Measurements from ENCODE around the gene BAZ2B. TPM values are rescaled to one million over a fixed set of nuclear protein-coding genes. Genes with fewer than 3 reads are reported as not detected.
A peak's percentile ranks its signal among the peaks of the same experiment; 100 is the strongest.

Gene BAZ2B
- total RNA-seq, 1 donor from 2014 or later: 55.6 TPM

- DNase-seq (ENCODE audit: low spot score): peak; percentile 92
Observed at GRCh38 chr2:159615367-159616285, 722 bp downstream of the BAZ2B start.

GRCh38 chr2:159614534-159615366, 1.6 kb downstream of the BAZ2B start:
- DNase-seq (ENCODE audit: low spot score): no peak

- DNase-seq (ENCODE audit: low spot score): no peak
Observed at GRCh38 chr2:159613651-159614285, 2.6 kb downstream of the BAZ2B start.

GRCh38 chr2:159613091-159613490, 3.3 kb downstream of the BAZ2B start:
- DNase-seq (ENCODE audit: low spot score): no peak

- no peak for DNase-seq (ENCODE audit: low spot score)
Observed at GRCh38 chr2:159612255-159612901, 4.0 kb downstream of the BAZ2B start.

- DNase-seq (ENCODE audit: low spot score): no peak
Observed at GRCh38 chr2:159609811-159610549, 6.4 kb downstream of the BAZ2B start.

- no peak for DNase-seq (ENCODE audit: low spot score)
Observed at GRCh38 chr2:159608723-159609308, 7.5 kb downstream of the BAZ2B start.

GRCh38 chr2:159608108-159608507, 8.2 kb downstream of the BAZ2B start:
- no peak for DNase-seq (ENCODE audit: low spot score)

- no peak for DNase-seq (ENCODE audit: low spot score)
Observed at GRCh38 chr2:159606287-159606686, 10.1 kb downstream of the BAZ2B start.

- DNase-seq (ENCODE audit: low spot score): no peak
Observed at GRCh38 chr2:159605441-159606178, 10.7 kb downstream of the BAZ2B start.

GRCh38 chr2:159604159-159604558, 12.2 kb downstream of the BAZ2B start:
- no peak for DNase-seq (ENCODE audit: low spot score)

- no peak for DNase-seq (ENCODE audit: low spot score)
Observed at GRCh38 chr2:159600752-159601151, 15.6 kb downstream of the BAZ2B start.

GRCh38 chr2:159595410-159596046, 20.8 kb downstream of the BAZ2B start:
- DNase-seq (ENCODE audit: low spot score): no peak

- no peak for DNase-seq (ENCODE audit: low spot score)
Observed at GRCh38 chr2:159592441-159592840, 23.9 kb downstream of the BAZ2B start.

GRCh38 chr2:159591221-159591620, 25.1 kb downstream of the BAZ2B start:
- DNase-seq (ENCODE audit: low spot score): no peak

GRCh38 chr2:159589286-159589685, 27.1 kb downstream of the BAZ2B start:
- no peak for DNase-seq (ENCODE audit: low spot score)

GRCh38 chr2:159586034-159586433, 30.3 kb downstream of the BAZ2B start:
- DNase-seq (ENCODE audit: low spot score): no peak

GRCh38 chr2:159585622-159586021, 30.7 kb downstream of the BAZ2B start:
- DNase-seq (ENCODE audit: low spot score): no peak

GRCh38 chr2:159584796-159585195, 31.6 kb downstream of the BAZ2B start:
- DNase-seq (ENCODE audit: low spot score): no peak

All from mesenteric fat pad (tissue), 1 donor.